Measurements from ENCODE around the gene BTBD6.

The BTBD6 gene

DNA sequence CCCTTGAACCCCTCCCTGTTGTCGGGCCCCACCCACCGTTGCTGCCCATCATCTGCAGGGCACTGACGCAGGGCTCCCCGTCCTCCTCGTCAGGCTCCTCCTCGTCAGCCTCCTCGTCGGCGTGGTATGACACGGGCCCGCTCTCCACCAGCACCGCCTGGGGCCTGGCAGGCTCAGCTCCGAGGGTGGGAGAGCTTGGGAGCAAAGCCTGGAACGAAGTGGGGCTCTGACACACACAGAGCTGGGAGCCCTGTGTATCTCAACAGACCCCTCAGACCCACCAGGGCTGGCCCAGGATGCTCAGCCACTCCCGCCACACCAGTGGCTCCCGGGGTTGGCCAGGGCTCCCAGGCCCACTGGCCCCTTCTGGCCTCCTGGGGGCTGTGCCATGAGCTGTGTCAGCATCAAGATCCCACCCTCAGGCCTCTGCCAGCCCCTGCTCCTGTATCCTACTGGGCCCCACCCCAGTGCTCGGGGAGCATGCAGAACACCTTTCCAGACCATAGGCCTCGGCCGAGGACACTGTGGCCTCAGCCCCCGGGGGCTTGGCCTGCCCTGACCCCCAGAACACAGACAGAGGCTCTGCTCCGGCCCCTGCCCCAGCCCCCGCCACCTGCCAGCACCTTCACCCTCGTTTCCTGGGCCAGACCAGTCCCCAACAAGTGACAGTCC, 37.1 kb upstream of the BTBD6 start:
- DNase-seq (ENCODE audit: low read depth in 2 of 2): no peak

DNA sequence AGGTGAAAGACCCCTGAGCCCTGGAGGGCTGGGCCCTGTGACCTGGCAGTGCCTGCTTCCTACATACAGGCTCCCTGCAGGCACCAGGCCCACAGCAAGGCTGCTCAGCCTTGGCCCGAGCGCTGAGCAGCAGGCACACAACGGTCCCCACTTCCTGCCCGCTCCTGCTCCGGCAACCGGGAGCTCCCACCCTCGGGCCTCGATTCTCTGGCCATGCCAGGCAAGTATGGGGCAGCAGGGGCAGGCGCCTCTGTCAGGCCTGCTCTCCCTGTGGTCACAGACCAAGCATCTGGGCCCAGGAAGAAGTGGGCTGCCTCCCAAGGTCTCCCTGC, 36.6 kb upstream of the BTBD6 start:
- no peak for DNase-seq (ENCODE audit: low read depth in 2 of 2)

DNA sequence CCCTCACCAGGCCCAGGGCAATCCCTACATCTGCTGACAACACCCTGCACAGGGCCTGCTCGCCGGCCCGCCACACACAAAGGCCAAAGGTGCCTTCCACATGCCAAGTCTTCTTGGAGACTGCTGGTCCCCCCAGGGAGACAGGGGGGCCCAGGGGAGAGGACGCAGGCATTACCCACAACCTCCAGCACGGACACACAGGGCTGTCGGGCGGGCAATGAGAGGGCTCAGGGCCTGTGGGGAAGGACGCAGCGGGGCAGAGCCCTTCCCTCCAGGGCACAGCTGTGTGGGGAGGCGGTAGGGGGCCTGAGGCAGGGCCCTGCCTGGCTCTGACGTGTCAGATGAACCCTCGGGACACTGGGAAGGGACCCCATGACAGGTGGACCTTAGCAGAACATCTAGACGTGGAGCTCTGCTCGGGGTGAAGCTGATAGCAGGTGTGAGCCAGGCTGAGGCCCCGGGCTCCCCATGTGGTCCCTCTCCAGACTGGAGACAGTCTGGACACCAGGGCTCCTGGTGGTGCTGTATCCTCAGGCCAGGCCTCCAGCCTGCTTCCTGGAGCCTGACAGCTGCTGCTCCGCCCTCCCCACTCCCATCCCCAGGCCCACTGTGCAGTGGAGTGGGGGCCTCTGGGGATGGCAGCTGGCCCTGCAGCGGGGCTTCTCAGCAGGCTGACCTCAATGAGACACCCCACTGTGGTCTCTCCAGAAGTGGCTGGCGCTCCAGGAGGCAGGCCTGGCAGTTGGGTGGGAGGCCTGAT, 35.6 kb upstream of the BTBD6 start:
- DNase-seq (ENCODE audit: low read depth in 2 of 2): no peak

DNA sequence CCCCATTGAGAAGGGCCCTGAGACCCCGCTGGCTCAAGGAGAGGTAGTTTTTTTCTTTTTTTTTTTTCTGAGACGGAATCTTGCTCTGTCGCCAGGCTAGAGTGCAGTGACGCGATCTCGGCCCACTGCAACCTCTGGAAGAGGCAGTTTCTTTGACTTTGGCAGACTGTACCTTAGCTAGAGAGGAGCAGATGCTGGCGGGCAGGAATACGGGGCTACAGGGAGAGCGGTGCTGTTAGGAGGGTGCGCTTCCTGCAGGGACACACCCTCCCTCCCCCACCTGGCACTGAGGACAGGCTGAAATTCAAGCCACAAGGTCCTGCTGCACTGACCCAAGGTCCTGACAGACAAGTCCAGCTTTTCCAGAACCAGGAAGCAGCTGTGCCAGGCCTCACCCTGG, 35.0 kb upstream of the BTBD6 start:
- DNase-seq (ENCODE audit: low read depth in 2 of 2): no peak

DNA sequence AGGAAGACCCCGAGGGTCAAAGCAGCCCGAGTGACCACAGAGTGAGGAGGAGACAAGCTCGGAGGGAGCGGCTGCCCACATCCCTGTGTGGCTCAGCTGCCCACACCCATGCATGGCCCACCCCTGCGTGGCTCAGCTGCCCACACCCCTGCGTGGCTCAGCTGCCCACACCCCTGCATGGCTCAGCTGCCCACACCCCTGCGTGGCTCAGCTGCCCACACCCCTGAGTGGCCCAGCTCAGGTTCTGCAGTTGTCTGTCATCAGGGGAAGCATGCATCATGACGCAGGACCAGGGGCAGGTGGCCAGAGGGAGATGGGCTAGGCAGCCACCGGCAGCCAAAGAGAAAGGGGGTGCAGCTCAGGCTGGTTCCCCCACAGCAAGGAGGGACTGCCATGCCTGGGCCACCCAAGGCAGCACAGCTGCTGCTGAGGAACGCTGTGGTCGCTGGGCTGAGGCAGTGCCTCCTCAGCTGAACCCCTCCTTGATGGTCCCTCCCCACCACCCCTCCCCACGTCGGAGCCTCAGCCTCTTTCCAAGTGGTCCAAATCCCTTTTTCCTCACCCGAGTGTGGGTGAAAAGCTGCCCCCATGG, 33.9 kb upstream of the BTBD6 start:
- DNase-seq (ENCODE audit: low read depth in 2 of 2): no peak

DNA sequence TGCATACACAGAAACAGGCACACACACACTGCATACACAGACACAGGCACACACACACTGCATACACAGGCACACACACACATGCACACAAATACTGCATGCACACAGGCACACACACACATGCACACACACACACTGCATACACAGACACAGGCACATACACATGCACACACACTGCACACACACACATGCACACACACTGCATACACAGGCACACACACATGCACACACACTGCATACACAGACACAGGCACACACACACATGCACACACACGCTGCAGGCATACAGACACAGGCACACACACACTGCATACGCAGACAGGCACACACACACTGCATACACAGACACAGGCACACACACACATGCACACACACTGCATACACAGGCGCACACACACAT, 32.7 kb upstream of the BTBD6 start:
- no peak for DNase-seq (ENCODE audit: low read depth in 2 of 2)

DNA sequence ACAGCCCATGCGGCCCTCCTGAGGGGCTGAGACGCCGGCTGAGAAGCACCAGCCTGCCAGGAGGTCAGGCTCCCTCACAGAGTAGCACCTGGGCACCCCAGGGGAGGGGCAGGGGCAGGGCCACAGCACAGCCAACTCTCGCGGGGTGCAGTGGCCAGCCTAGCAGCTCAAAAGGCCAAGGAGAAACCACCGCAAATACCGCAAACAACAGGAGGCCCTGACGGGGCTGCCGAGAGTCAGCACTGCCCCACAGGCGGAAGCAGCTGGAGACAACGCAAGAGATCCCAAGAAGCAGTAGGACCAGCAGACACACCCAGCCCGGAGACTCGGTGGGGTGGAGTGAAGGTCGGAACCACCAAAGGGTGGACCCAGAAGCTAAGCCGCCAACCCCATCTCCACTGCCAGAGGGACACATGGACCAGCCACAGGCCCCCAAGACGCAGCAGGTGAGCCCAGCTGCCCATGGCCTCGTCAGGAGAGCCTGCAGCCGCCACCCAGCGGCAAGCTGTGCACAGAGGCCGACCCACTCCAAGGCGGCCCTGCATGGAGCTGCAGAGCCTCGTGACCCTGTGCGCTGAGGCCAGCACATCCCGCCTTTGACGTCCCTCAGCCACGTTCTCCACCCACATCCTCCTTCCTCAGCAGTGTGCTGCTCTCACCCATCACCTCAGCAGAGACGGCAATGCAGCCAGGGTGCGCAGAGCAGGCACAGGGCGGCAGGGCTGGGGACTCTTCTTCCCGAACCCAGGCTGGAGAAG, 31.7 kb upstream of the BTBD6 start:
- DNase-seq (ENCODE audit: low read depth in 2 of 2): no peak

DNA sequence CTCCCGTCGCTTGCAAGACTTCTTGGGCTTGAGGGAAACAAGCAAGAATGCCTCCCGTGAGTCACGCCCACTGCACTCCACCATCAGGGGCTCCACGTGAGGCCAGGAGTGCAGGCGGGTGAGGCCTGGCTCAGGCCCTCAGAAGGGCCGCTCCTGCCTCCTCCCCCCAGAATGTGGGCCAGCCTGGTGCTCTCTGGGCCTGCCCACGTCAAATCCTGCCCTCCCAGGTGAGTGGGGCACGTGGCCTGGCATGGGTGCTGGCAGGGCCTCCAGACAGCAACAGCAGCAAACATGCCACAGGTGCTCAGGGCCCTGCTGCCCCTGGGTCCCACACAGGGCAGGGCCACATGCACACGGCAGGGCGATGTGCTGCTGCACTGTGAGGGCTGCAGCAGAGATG, 30.6 kb upstream of the BTBD6 start:
- no peak for DNase-seq (ENCODE audit: low read depth in 2 of 2)

DNA sequence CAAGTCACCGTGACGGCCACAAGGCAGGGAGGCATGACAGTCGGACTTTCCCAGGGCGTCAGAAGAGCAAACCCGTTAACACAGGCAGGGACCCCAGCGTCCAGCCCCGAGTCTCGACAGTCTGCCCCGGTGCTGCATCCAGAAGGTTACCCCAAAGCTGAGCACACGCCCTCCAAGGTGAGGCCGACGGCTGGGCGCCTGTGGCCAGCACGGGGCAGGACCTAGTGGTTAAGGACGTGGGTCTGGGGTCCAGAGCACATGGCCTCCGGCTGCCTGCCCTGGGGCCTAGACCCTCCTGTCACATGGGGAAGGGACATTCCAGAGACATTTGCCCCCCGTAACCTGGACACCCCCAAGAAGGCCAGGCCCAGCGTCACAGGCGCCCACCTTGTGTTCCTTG, 29.7 kb upstream of the BTBD6 start:
- no peak for DNase-seq (ENCODE audit: low read depth in 2 of 2)

DNA sequence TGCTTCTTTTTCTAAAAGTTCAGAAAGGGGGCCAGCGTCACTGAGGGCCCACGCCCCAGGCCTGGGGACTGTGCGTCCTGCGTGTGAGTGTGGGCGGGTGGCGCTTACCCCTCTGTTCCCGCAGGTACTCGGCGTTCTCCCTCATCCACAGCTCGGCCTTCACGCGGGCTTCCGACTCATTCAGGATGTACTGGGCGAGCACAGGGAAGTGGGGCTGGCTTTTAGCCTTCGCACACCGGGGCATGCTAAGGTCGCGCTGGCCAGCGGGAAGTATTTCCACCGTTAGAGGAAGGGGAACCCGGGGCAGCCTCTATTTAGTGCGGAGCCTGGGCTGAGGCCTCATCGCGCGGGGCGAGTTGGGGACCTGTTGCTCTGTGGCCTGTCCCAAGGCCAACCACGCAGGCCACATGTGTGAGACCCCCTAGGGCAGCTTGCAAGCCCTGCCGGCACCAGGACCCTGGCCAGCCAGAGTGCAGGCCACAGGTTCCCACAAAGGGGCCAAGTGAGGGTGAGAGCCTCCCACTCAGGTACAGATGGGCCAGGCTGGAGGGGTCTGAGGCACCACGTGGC, 29.2 kb upstream of the BTBD6 start:
- DNase-seq (ENCODE audit: low read depth in 2 of 2): no peak

DNA sequence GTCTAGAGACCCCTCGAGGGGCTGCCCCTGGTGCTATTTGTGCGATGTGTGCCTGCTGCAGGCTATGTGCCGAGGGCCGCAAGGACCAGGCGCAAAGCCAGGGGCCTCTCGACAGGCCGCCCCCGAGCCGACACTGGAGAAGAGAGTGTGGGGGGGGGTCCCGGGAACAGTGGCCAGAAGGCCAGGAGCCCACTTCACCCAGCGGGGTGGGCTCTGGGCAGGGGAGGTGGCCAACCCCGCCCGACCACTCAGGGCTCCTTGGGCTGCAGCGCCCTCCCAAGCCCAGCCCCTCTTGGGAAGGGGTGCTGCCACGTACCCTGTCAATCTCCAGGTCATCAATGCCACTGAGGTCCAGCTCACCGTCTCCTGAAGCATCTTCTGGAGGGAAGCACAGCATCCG, 28.6 kb upstream of the BTBD6 start:
- DNase-seq (ENCODE audit: low read depth in 2 of 2): no peak

DNA sequence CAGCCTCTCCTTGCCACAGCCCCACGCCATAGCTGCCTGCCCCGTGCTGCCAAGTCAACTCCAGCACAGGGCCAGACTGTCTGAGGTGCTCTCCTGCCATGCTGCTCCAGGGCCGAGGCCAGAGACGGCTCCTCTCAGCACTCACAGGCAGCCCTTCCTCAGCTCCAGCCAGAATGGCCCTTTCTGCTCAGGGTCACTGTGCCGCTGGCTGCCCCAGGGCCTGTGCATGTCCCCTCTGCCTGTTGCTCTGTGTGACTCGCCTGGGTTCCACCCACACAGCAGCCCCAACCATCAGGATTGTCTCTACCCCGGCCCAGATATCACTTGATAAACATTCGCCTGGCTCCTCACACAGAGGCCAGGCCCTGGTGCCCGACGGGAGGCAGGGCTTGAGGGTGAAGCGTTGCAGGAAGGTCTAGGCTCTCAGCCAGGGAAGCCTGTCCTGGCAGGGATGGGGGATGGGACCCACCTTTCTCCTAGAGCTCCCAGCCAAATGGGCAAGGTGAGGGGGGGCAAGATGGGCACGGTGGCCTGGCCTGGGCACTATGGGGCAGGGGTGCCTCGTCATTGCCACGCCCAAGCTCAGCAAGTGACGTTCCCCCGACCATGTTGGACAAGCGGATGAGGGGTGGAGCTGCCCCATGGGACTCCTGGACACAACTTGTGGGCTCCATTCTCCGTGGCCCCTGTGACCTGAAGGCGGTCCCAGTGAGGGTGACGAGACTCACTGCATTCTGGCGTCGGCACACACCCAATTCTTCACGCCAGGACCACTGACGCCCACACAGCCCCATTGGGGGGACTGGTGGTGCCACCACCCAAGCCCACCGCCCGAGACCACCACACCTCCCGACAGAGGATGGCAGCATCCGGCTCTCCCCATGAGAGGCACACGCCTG, 27.4 kb upstream of the BTBD6 start:
- no peak for DNase-seq (ENCODE audit: low read depth in 2 of 2)

DNA sequence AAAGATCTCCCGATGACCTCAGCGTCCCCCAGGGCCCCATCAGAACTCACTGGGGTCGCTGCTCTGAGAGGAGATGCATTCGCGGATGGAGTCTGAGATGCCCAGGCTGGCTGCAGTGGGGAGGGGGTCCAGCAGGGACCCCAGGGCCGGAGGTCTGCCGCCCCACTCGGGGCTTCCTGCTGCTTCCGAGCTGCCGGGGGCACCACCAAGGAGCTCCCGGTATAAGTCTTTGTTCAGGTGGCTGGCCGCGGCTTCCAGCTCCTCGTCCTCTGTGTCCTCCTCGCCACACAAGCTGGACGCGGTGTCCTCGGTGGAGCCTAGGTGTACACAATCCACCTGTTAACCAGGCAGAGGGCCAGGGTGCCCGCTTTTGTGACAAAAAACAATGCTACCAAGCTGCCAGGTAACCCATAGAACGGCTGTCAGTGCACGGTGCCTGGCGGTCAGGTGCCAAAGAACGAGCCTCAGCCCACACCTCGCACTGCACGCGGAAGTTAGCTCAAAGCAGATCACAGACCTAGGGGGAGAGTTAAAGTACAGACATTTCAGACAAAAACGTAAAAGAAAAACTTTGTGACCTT, 26.6 kb upstream of the BTBD6 start:
- no peak for DNase-seq (ENCODE audit: low read depth in 2 of 2)

DNA sequence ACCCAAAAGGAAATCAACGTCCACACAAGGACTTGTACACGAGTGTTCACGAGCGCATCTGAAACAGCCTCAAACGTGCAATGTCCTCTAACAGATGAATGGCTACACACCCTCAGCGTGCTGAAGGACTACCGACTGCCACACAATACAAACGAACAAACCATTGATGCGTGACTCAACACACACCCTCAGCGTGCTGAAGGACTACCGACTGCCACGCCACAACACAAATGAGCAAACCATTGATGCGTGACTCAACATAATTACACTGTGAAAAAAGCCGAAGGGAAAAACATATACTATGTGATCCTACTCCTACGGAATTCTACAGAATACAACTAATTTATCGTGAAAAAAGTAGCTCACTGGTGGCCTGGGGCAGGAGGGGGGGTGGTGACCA, 25.1 kb upstream of the BTBD6 start:
- no peak for DNase-seq (ENCODE audit: low read depth in 2 of 2)

DNA sequence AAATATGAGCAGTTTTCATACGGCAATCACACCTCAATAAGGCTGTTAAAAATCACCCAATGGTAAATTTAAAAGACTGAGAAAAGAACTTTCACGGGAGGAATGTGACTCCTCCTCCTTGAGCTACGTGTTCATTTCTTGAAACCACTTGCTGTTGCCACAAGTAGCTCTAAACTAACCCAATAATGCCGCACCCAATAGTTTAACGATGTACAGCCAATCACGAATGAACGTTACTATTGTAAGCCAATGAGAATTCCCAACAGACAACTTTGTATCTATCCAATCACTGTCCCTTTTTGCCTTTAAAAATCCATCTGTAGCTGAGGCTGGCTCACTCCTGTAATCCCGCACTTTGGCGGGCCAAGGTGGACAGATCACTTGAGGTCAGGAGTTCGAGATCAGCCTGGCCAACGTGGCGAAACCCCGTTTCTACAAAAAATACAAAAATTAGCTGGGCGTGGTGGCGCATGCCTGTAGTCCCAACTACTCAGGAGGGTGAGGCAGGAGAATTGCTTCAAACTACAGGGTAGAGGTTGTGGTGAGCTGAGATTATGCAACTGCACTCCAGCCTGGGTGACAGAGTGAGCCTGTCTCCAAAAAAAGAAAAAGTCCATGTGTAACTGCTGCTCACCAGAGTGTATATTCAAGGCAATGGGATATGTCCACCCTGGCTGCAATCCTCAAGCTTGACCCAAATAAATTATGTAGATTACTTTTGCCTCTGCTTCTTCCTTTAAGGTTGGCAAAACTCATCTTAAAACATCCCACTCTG, 24.4 kb upstream of the BTBD6 start:
- no peak for DNase-seq (ENCODE audit: low read depth in 2 of 2)

DNA sequence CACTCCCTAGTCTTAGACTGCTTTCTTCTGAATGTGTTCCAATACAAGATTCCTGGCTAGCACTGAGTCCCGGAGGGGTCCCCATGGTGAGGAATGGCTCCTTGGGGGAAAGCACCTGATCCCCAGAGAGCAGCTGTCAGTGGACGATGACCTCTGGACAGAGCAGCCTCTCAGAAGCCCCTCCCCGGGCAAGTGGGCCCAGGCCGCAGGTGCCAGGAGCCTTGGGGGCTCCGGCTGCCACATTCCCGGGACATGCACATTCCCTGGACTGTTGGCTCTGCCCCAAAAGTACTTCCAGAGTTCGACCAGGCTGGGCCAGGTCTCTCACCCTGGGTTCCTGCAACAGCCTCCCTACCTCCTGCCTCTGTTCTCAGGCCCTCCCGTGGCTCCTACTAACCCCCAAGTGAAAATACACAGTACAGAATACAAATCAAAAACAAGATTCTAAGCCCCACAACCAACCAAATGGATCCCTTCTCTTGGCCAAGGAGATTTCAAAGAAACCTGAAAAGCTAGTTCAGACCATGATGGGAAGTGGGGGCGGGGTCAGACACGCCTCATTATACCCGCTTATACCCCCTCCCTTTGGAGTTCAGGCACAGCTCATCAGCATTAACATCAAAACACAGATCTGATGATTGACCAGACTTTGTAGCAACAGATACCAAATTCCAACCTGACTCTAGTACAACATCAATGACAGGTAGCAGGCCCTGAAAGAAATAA, 23.3 kb upstream of the BTBD6 start:
- no peak for DNase-seq (ENCODE audit: low read depth in 2 of 2)

DNA sequence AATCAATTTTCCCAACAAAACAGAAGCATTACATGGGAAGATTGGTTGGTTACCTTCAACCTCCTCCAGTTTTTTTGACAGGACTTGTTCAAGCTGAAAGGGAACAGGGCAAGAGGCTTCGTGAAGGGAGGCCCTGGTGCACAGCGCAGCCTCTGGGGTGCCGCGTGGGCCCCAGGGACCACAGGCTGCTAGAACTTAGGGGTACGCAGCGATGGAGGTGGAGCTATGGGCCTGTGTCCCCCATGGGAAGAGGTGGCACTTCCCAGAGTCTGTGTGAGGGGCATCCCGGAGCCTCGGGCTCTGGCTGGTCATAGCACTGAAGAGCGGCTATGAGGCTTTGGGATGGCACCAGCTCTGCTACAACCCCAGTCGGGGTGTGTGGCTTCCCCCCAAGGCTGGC, 22.1 kb upstream of the BTBD6 start:
- DNase-seq (ENCODE audit: low read depth in 2 of 2): no peak

DNA sequence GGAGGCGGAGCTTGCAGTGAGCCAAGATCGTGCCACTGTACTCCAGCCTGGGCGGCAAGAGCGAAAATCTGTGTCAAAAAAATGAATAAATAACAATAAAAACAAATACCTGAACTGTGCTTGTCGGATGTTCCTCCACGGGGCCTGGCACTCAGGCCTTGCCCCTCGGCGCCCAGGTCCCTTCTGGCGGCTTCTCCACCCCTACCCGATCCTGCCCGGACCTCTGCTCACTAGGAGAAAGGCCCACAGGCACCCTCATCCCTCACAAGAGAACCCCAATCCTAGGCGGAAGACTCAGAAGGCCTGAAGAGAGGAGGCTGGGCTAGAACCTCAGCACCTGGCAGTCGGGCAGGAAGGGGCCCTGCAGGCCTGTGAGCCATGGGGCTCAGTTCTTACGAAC, 21.0 kb upstream of the BTBD6 start:
- no peak for DNase-seq (ENCODE audit: low read depth in 2 of 2)

DNA sequence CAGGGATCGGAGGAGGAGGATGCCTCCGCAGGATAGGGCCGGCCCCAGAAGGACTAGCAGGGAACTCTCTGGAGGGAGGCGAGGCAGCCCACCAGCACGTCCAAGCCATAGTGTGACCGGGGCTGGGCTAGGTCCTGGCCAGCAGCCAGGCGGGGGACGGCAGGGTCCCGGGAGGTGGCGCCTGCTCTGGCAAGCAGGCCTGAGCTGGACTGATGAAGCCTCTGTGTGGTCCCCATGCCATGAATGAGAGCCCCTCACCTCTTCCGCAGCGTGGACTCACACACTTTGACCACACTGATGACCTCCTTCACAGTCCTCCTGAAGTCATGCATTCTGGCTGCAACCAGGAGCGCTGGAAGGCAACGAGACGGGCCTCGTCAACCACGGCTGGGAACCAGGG, 19.8 kb upstream of the BTBD6 start:
- DNase-seq (ENCODE audit: low read depth in 2 of 2): no peak

Measured in stimulated activated CD8-positive, alpha-beta memory T cell treated with anti-CD3 and anti-CD28 coated beads, Interleukin-15, amount 100 ng/mL, for 48 hours (primary cell).